Heart left ventricle (tissue), 13 donors: ENCODE data around the gene MRPL9.

Source experiments
- CTCF ChIP-seq, 12 donors: fragments of 200-600 bp; sonication (generic) in 4 of 12; IDR thresholded peaks; one replicate each; pipeline versions ENCODE4 v1.5.0 to v1.8.0; 2018 to 2022; ENCODE audit warnings: antibody characterized with exemption in 12 of 12, mild to moderate bottlenecking in 5 of 12
- POLR2A ChIP-seq, 2 donors: fragments of 450-650 bp; IDR thresholded peaks; one replicate each; pipeline ENCODE4 v1.6.1; 2017; ENCODE audit warnings: antibody characterized with exemption in 2 of 2, mild to moderate bottlenecking in 2 of 2, moderate library complexity in 2 of 2
- donor health status: ischemic (EF 13 %, LVEDD 7.1; RV severe dilation, severe dysfunction).
- donor health status: DM: no; HTN: yes; CAD: no.
- donor health status: DM: no; HTN: no; CAD: no.
- donor health status: ischemic (EF 25% LVEDD 6.9; RV normal size, moderate dysfunction).
- donor health status: ischemic (EF 25% LVEDD 5.7; RV mildly dilated, moderate dysfunction).
- donor health status: ischemic (EF 35%, LVEDD 5.7; RV mildly dilated, moderate dysfunction).
- donor health status: nonischemic (EF 11% LVEDD 7.7; RV severe dilation, severe dysfunction).
- donor health status: DM: yes; HTN: yes; CAD: no.
- donor health status: PGD.
- donor health status: ischemic (EF 29% LVEDD 5.4; RV normal size, mild dysfunction).
- donor health status: nonischemic (EF 23%, LVEDD 6.1; RV moderate dilation, normal function).

- TF ChIP-seq CTCF (IDR thresholded peaks at IDR 0.05) (no peak), POLR2A (IDR thresholded peaks at IDR 0.05) (no peak)
Observed at GRCh38 chr1:151803164-151803563, 39.9 kb upstream of the MRPL9 start.
